ENCODE data around the gene SARS2. TPM values are rescaled to one million over a fixed set of nuclear protein-coding genes. Genes with fewer than 3 reads are reported as not detected.

Gene SARS2
- total RNA-seq, 1 donor from 2014 or later: 45.8 TPM

GRCh38 chr19:38921420-38922274, 8.9 kb downstream of the SARS2 start:
- no peaks in the 10 kb centered on the region for H3F3A ChIP-seq (ENCODE audit: low read depth)
- Mint-ChIP-seq H3K9me3 (no peaks in the 10 kb centered on the region), H3K27me3 (ENCODE audit: insufficient read depth, low read depth) (no peaks in the 10 kb centered on the region), H3K4me1 (no peaks in the 10 kb centered on the region), H3K27ac (no peak overlapping the region), H3K36me3 (peaks cover 12% of the 10 kb centered on the region), H3K4me3 (no peak overlapping the region)
- H3K9ac ChIP-seq: no peak overlapping the region
- H3K4me2 ChIP-seq: no peak overlapping the region
- H3K4me1 ChIP-seq: no peaks in the 10 kb centered on the region
- H3K4me3 ChIP-seq: no peak overlapping the region
- H3K27me3 ChIP-seq: no peaks in the 10 kb centered on the region
- no peak overlapping the region for H2AFZ ChIP-seq (replicated peaks)
- TF ChIP-seq, protein P1, sequence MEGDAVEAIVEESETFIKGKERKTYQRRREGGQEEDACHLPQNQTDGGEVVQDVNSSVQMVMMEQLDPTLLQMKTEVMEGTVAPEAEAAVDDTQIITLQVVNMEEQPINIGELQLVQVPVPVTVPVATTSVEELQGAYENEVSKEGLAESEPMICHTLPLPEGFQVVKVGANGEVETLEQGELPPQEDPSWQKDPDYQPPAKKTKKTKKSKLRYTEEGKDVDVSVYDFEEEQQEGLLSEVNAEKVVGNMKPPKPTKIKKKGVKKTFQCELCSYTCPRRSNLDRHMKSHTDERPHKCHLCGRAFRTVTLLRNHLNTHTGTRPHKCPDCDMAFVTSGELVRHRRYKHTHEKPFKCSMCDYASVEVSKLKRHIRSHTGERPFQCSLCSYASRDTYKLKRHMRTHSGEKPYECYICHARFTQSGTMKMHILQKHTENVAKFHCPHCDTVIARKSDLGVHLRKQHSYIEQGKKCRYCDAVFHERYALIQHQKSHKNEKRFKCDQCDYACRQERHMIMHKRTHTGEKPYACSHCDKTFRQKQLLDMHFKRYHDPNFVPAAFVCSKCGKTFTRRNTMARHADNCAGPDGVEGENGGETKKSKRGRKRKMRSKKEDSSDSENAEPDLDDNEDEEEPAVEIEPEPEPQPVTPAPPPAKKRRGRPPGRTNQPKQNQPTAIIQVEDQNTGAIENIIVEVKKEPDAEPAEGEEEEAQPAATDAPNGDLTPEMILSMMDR (IDR thresholded peaks at IDR 0.05): no peak
- H3K27ac ChIP-seq: no peak overlapping the region
- no peak for DNase-seq (ENCODE audit: low spot score)
- no peaks in the 10 kb centered on the region for H4K20me1 ChIP-seq (ENCODE audit: low read depth)
- H3K79me2 ChIP-seq (ENCODE audit: low read depth): no peaks in the 10 kb centered on the region
- no peaks in the 10 kb centered on the region for H3K9me3 ChIP-seq (ENCODE audit: low read depth)
- H3K36me3 ChIP-seq: no peaks in the 10 kb centered on the region

- no peak for DNase-seq (ENCODE audit: low spot score)
- Histone ChIP-seq H3K36me3 (no peaks in the 10 kb centered on the region), H3K9me3 (ENCODE audit: low read depth) (no peaks in the 10 kb centered on the region), H2AFZ (replicated peaks) (no peak overlapping the region), H3F3A (ENCODE audit: low read depth) (no peaks in the 10 kb centered on the region), H3K9ac (no peak overlapping the region), H3K27me3 (no peaks in the 10 kb centered on the region), H3K79me2 (ENCODE audit: low read depth) (no peaks in the 10 kb centered on the region), H3K4me1 (no peaks in the 10 kb centered on the region), H3K4me3 (no peak overlapping the region), H3K4me2 (no peak overlapping the region), H3K27ac (no peak overlapping the region), H4K20me1 (ENCODE audit: low read depth) (no peaks in the 10 kb centered on the region)
- Mint-ChIP-seq H3K4me1 (no peaks in the 10 kb centered on the region), H3K9me3 (no peaks in the 10 kb centered on the region), H3K4me3 (no peak overlapping the region), H3K27ac (no peak overlapping the region), H3K27me3 (ENCODE audit: insufficient read depth, low read depth) (no peaks in the 10 kb centered on the region), H3K36me3 (peaks cover 12% of the 10 kb centered on the region)
- TF ChIP-seq, protein P1 (IDR thresholded peaks at IDR 0.05): no peak
These were observed 9.8 kb downstream of the SARS2 start for GRCh38 chr19:38920602-38921419.

DNA sequence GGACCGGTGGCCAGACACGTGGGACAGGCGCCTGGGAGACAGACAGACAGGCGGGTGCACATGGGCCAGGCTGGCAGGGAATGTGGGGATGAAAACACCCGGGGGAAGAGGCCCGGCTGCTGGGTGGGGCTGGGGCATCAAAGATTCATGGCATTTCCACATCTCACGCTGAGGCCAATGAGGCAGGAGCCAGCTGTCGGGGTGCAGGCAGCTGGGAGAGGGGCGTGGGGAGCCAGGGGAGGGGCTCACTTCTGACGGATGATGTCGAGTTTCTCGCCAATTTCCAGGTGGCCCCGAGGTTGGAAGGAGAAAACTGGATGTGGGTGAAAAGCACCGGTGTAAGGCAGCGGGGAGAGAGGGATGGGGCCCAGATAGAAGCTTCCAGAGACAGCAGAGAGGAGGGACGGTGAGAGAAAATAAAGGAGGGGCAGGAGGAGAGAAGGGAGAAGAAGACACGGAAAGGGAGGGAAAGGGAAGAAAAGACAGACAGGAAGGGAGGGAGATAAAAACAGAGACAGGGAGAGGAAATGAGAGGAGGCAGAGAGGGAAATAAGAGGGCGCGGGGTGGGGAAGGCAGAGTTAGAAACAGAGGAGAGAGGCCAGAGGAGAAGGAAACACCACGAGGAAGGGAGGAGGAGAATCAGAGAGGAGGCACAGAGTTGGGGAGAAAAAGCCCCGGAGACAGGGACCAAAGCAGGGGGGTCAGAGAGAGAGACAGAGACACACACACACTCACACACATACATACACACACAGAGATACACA, 10.5 kb downstream of the SARS2 start:
- Histone ChIP-seq H3K9me3 (ENCODE audit: low read depth) (no peaks in the 10 kb centered on the region), H3K79me2 (ENCODE audit: low read depth) (no peaks in the 10 kb centered on the region), H2AFZ (replicated peaks) (no peak overlapping the region), H3K27ac (no peak overlapping the region), H3F3A (ENCODE audit: low read depth) (no peaks in the 10 kb centered on the region), H3K36me3 (no peaks in the 10 kb centered on the region), H3K4me1 (no peaks in the 10 kb centered on the region), H3K4me3 (no peak overlapping the region), H3K4me2 (no peak overlapping the region), H3K9ac (no peak overlapping the region), H4K20me1 (ENCODE audit: low read depth) (no peaks in the 10 kb centered on the region), H3K27me3 (no peaks in the 10 kb centered on the region)
- H3K27ac Mint-ChIP-seq: no peak overlapping the region
- no peaks in the 10 kb centered on the region for H3K27me3 Mint-ChIP-seq (ENCODE audit: insufficient read depth, low read depth)
- no peaks in the 10 kb centered on the region for H3K9me3 Mint-ChIP-seq
- no peaks in the 10 kb centered on the region for H3K4me1 Mint-ChIP-seq
- TF ChIP-seq, protein P1 (IDR thresholded peaks at IDR 0.05): no peak
- TF ChIP-seq EZH2 (IDR thresholded peaks at IDR 0.05): no peak
- no peak for TF ChIP-seq EZH2phosphoT487 (IDR thresholded peaks at IDR 0.05)
- H3K36me3 Mint-ChIP-seq: peaks cover 12% of the 10 kb centered on the region
- no peak for DNase-seq (ENCODE audit: low spot score)
- no peak overlapping the region for H3K4me3 Mint-ChIP-seq
